Measurements from ENCODE around the gene SMC6. TPM values are rescaled to one million over a fixed set of nuclear protein-coding genes. Genes with fewer than 3 reads are reported as not detected.

SMC6 gene
- total and polyA plus RNA-seq, 3 donors from 2014 or later, result 21.7 to 79.0 (median 73.8) TPM

GRCh38 chr2:17616405-17616804, 137.2 kb downstream of the SMC6 start:
- Histone ChIP-seq H3K4me1 (no peaks in the 10 kb centered on the region), H3K9me3 (no peaks in the 10 kb centered on the region), H3K27me3 (no peaks in the 10 kb centered on the region), H3K36me3 (ENCODE audit: low read depth, missing control alignments) (no peaks in the 10 kb centered on the region), H3K4me3 (no peak overlapping the region), H3K27ac (no peak overlapping the region)
- 82 to 100% methylated on average over 1 of the region's 1 CpG for WGBS, 2 donors
- TF ChIP-seq POLR2A (IDR thresholded peaks at IDR 0.05), result no peak
- TF ChIP-seq, protein P1, sequence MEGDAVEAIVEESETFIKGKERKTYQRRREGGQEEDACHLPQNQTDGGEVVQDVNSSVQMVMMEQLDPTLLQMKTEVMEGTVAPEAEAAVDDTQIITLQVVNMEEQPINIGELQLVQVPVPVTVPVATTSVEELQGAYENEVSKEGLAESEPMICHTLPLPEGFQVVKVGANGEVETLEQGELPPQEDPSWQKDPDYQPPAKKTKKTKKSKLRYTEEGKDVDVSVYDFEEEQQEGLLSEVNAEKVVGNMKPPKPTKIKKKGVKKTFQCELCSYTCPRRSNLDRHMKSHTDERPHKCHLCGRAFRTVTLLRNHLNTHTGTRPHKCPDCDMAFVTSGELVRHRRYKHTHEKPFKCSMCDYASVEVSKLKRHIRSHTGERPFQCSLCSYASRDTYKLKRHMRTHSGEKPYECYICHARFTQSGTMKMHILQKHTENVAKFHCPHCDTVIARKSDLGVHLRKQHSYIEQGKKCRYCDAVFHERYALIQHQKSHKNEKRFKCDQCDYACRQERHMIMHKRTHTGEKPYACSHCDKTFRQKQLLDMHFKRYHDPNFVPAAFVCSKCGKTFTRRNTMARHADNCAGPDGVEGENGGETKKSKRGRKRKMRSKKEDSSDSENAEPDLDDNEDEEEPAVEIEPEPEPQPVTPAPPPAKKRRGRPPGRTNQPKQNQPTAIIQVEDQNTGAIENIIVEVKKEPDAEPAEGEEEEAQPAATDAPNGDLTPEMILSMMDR (IDR thresholded peaks at IDR 0.05), result no peak
- intact Hi-C loops (cut with DNase I; ENCODE audit: low total_unique reads), result no loop called here
- DNase-seq, result no peak

- no peak overlapping the region for H3K27ac ChIP-seq
- no peaks in the 10 kb centered on the region for H3K27me3 ChIP-seq
- no peak overlapping the region for H3K4me3 ChIP-seq
- intact Hi-C loops (cut with DNase I; ENCODE audit: low total_unique reads), result no loop called here
- H3K36me3 ChIP-seq (ENCODE audit: low read depth, missing control alignments), result no peaks in the 10 kb centered on the region
- TF ChIP-seq POLR2A (IDR thresholded peaks at IDR 0.05), result no peak
- TF ChIP-seq, protein P1 (IDR thresholded peaks at IDR 0.05), result no peak
- DNase-seq, result no peak
- no peaks in the 10 kb centered on the region for H3K9me3 ChIP-seq
- WGBS, 2 donors, result 88 to 100% methylated on average over 1 of the region's 1 CpG
- no peaks in the 10 kb centered on the region for H3K4me1 ChIP-seq
Observed at GRCh38 chr2:17615728-17616351, 137.8 kb downstream of the SMC6 start.

GRCh38 chr2:17615147-17615546, 138.5 kb downstream of the SMC6 start:
- no peak for DNase-seq
- Histone ChIP-seq H3K9me3 (no peaks in the 10 kb centered on the region), H3K27me3 (no peaks in the 10 kb centered on the region), H3K4me1 (no peaks in the 10 kb centered on the region), H3K4me3 (no peak overlapping the region), H3K36me3 (ENCODE audit: low read depth, missing control alignments) (no peaks in the 10 kb centered on the region), H3K27ac (no peak overlapping the region)
- WGBS, 2 donors, result 87 to 96% methylated on average over 1 of the region's 1 CpG
- intact Hi-C loops (cut with DNase I; ENCODE audit: low total_unique reads), result no loop called here
- TF ChIP-seq POLR2A (IDR thresholded peaks at IDR 0.05), result no peak
- TF ChIP-seq, protein P1 (IDR thresholded peaks at IDR 0.05), result no peak

GRCh38 chr2:17614174-17614930, 139.3 kb downstream of the SMC6 start:
- intact Hi-C loops (cut with DNase I; ENCODE audit: low total_unique reads), result no loop called here
- no peak overlapping the region for H3K27ac ChIP-seq
- 91 to 92% methylated on average over 4 of the region's 4 CpGs for WGBS, 2 donors
- H3K4me1 ChIP-seq, result no peaks in the 10 kb centered on the region
- H3K4me3 ChIP-seq, result no peak overlapping the region
- TF ChIP-seq, protein P1 (IDR thresholded peaks at IDR 0.05), result no peak
- no peak for TF ChIP-seq POLR2A (IDR thresholded peaks at IDR 0.05)
- DNase-seq, result no peak
- no peaks in the 10 kb centered on the region for H3K9me3 ChIP-seq
- no peaks in the 10 kb centered on the region for H3K36me3 ChIP-seq (ENCODE audit: low read depth, missing control alignments)
- H3K27me3 ChIP-seq, result no peaks in the 10 kb centered on the region

Other genes with a start within 250 kb of the SMC6 start
- 10 to 100 TPM; 11.1 to 22.7 TPM for gene RAD51AP2, start 235.4 kb downstream of the SMC6 start, total RNA-seq
- 2.7 TPM for gene RAD51AP2, start 235.4 kb downstream of the SMC6 start, polyA plus RNA-seq (ENCODE audit: insufficient read depth, low read depth, low replicate concordance)
- 1 to 10 TPM; 1.4 to 1.8 TPM for gene VSNL1, start 213.1 kb downstream of the SMC6 start, total RNA-seq
- 0.46 TPM for gene VSNL1, start 213.1 kb downstream of the SMC6 start, polyA plus RNA-seq (ENCODE audit: insufficient read depth, low read depth, low replicate concordance)
- gene GEN1, start 328 bp upstream of the SMC6 start, total RNA-seq, result 10 to 100 TPM; 31.9 to 59.1 TPM
- 12.8 TPM for gene GEN1, start 328 bp upstream of the SMC6 start, polyA plus RNA-seq (ENCODE audit: insufficient read depth, low read depth, low replicate concordance)
- gene MSGN1, start 62.6 kb upstream of the SMC6 start, total RNA-seq, result not detected
- gene MSGN1, start 62.6 kb upstream of the SMC6 start, polyA plus RNA-seq (ENCODE audit: insufficient read depth, low read depth, low replicate concordance), result not detected
- 10 to 100 TPM; 17.4 to 86.9 TPM for gene KCNS3, start 124.9 kb upstream of the SMC6 start, total RNA-seq
- gene KCNS3, start 124.9 kb upstream of the SMC6 start, polyA plus RNA-seq (ENCODE audit: insufficient read depth, low read depth, low replicate concordance), result 12.1 TPM